SK-N-SH (cell line): ENCODE data around the gene PGP. TPM values are rescaled to one million over a fixed set of nuclear protein-coding genes. Genes with fewer than 3 reads are reported as not detected.

Source experiments
- CTCF ChIA-PET: fragments of 300-600, 350-600 bp; formaldehyde crosslinking; extraction: SDS; loops from one replicate; lab custom pipeline; 2021; lab: Yijun Ruan, JAX
- POLR2A ChIA-PET: fragments of 350-600 bp; sonication (Branson Sonifier 250); formaldehyde crosslinking; extraction: SDS; loops from one replicate; lab custom pipeline; 2020; ENCODE audit warnings: antibody characterized with exemption, inconsistent platforms; lab: Yijun Ruan, JAX
- DNase-seq: peaks from one replicate; pipeline ENCODE4 v3.0.0; 2012
- H2AFZ ChIP-seq: fragments of 200-600 bp; sonication (generic); 2 replicates; pipeline ENCODE4 v1.8.1; 2016; ENCODE audit warnings: antibody characterized with exemption, mild to moderate bottlenecking, low read depth
- H3F3A ChIP-seq: fragments of 200-600 bp; sonication (generic); replicated peaks from 2 replicates; pipeline ENCODE3; 2016; ENCODE audit warnings: antibody characterized with exemption, mild to moderate bottlenecking; ENCODE audit not compliant: insufficient read depth
- H3K27ac ChIP-seq, 2 experiments: fragments of 200-500 bp in 1 of 2; fragments of 200-600 bp in 1 of 2; sonication (Bioruptor generic) in 1 of 2; sonication (generic), shearing (Covaris generic) in 1 of 2; 2 replicates each; pipeline versions ENCODE4 v1.5.1 to v1.6.1; 2014 to 2016; ENCODE audit warnings: low read depth in 2 of 2, inconsistent platforms in 1 of 2, low read length in 1 of 2, mild to moderate bottlenecking in 1 of 2, mixed read lengths in 1 of 2
- H3K27me3 ChIP-seq: fragments of 200-600 bp; sonication (generic), shearing (Covaris generic); 2 replicates; pipeline ENCODE4 v1.6.1; 2016; ENCODE audit warnings: mixed run types; ENCODE audit not compliant: insufficient read depth
- H3K36me3 ChIP-seq, 2 experiments: fragments of 200-500 bp in 1 of 2; fragments of 200-600 bp in 1 of 2; sonication (Bioruptor generic) in 1 of 2; sonication (generic) in 1 of 2; replicated peaks in 1 of 2; 2 replicates each; pipeline versions ENCODE3 to v1.5.1; 2014 to 2016; ENCODE audit warnings: low read length in 1 of 2, mild to moderate bottlenecking in 1 of 2; ENCODE audit not compliant: insufficient read depth in 2 of 2, control insufficient read depth in 1 of 2
- H3K4me1 ChIP-seq, 2 experiments: fragments of 200-500 bp in 1 of 2; fragments of 200-600 bp in 1 of 2; sonication (Bioruptor generic) in 1 of 2; sonication (generic), shearing (Covaris generic) in 1 of 2; 2 replicates each; pipeline versions ENCODE4 v1.5.1 to v1.6.1; 2014 to 2016; ENCODE audit warnings: low read depth in 1 of 2, low read length in 1 of 2, mixed run types in 1 of 2; ENCODE audit not compliant: insufficient read depth in 2 of 2, control insufficient read depth in 1 of 2
- H3K4me2 ChIP-seq: fragments of 200-600 bp; sonication (generic), shearing (Covaris generic); 2 replicates; pipeline ENCODE4 v1.6.1; 2017; ENCODE audit warnings: mixed run types
- H3K4me3 ChIP-seq, 2 experiments: fragments of 200-500 bp in 1 of 2; fragments of 200-600 bp in 1 of 2; sonication (Bioruptor generic) in 1 of 2; sonication (generic), shearing (Covaris generic) in 1 of 2; 2 replicates each; pipeline versions ENCODE4 v1.5.1 to v1.8.1; 2014 to 2016; ENCODE audit warnings: low read depth in 2 of 2, inconsistent platforms in 1 of 2, low read length in 1 of 2, mild to moderate bottlenecking in 1 of 2, mixed read lengths in 1 of 2, moderate library complexity in 1 of 2
- H3K79me2 ChIP-seq: fragments of 200-600 bp; sonication (generic); 2 replicates; pipeline ENCODE4 v1.8.1; 2017; ENCODE audit warnings: mild to moderate bottlenecking; ENCODE audit not compliant: insufficient read depth
- H3K9ac ChIP-seq: fragments of 200-600 bp; sonication (generic); 2 replicates; pipeline ENCODE4 v1.6.1; 2017; ENCODE audit warnings: mixed run types
- H3K9me2 ChIP-seq: fragments of 200-600 bp; sonication (generic); 2 replicates; pipeline ENCODE4 v1.6.1; 2017; ENCODE audit warnings: mixed run types
- H3K9me3 ChIP-seq: fragments of 200-600 bp; sonication (generic); 2 replicates; pipeline ENCODE4 v1.6.1; 2017; ENCODE audit warnings: mixed run types, mild to moderate bottlenecking, moderate library complexity
- H4K20me1 ChIP-seq: fragments of 200-600 bp; sonication (generic); 2 replicates; pipeline ENCODE4 v1.6.1; 2017; ENCODE audit warnings: mild to moderate bottlenecking, mixed run types; ENCODE audit not compliant: insufficient read depth
- CHD2 ChIP-seq: fragments of 150-350 bp; IDR thresholded peaks from 2 replicates; pipeline ENCODE4 v1.6.1; 2018; ENCODE audit warnings: low read length; ENCODE audit not compliant: partially characterized antibody
- FOXM1 ChIP-seq: IDR thresholded peaks from 2 replicates; pipeline ENCODE4 v1.4.0; 2012; ENCODE audit warnings: low read depth, mild to moderate bottlenecking
- GABPA ChIP-seq: IDR thresholded peaks from 2 replicates; pipeline ENCODE4 v1.4.0; 2012; ENCODE audit warnings: low read depth, mild to moderate bottlenecking
- GATA2 ChIP-seq: sonication (generic); formaldehyde crosslinking; IDR thresholded peaks from 2 replicates; pipeline ENCODE4 v1.5.0; 2020; ENCODE audit warnings: mild to moderate bottlenecking, missing genetic modification reagents
- IRF3 ChIP-seq: fragments of 150-350 bp; IDR thresholded peaks from 2 replicates; pipeline ENCODE4 v1.6.1; 2016; ENCODE audit warnings: mild to moderate bottlenecking, low read depth, low read length
- MAX ChIP-seq: IDR thresholded peaks from 2 replicates; pipeline ENCODE4 v1.4.0; 2012; ENCODE audit warnings: low read depth
- MEF2A ChIP-seq: IDR thresholded peaks from 2 replicates; pipeline ENCODE4 v1.4.0; 2012; ENCODE audit warnings: low read depth, borderline replicate concordance
- RAD21 ChIP-seq: IDR thresholded peaks from 2 replicates; pipeline ENCODE4 v1.6.1; 2012; ENCODE audit warnings: mild to moderate bottlenecking, low read length
- RCOR1 ChIP-seq: fragments of 150-350 bp; IDR thresholded peaks from 2 replicates; pipeline ENCODE4 v1.6.1; 2017; ENCODE audit warnings: antibody characterized with exemption, low read length
- REST ChIP-seq: IDR thresholded peaks from 2 replicates; pipeline ENCODE4 v1.6.1; 2012; ENCODE audit warnings: mild to moderate bottlenecking, low read depth, low read length, moderate library complexity
- TAF1 ChIP-seq: IDR thresholded peaks from 2 replicates; pipeline ENCODE4 v1.6.1; 2012; ENCODE audit warnings: low read depth, mild to moderate bottlenecking, low read length, moderate library complexity, borderline replicate concordance
- USF1 ChIP-seq: IDR thresholded peaks from 2 replicates; pipeline ENCODE4 v1.4.0; 2012; ENCODE audit warnings: low read depth, borderline replicate concordance
- USF2 ChIP-seq: fragments of 150-350 bp; IDR thresholded peaks from 2 replicates; pipeline ENCODE4 v1.6.1; 2017; ENCODE audit warnings: antibody characterized with exemption, low read length, low read depth, borderline replicate concordance
- WGBS: methylation state at CpG from one replicate; pipeline ENCODE4 v1.1.6; 2017; ENCODE audit warnings: low lambda C conversion rate; 5-methylcytosine and 5-hydroxymethylcytosine counted together
- polyA plus RNA-seq, 3 experiments: library from polyadenylated mRNA; depleted of rRNA; stranded (reverse); fragments of >200 nt; gene quantifications; 2 replicates each; pipeline ENCODE4 v1.2.3, GENCODE V29; 2012

Gene PGP
- polyA plus RNA-seq, 1 of the 3 experiments (the other 2 are of a cell fraction): 10.3 TPM

GRCh38 chr16:2235234-2235651, 20.6 kb upstream of the PGP start:
- Histone ChIP-seq H3K4me3 (no peak overlapping the region), H3K9me3 (no peaks in the 10 kb centered on the region), H3K4me2 (no peak overlapping the region), H3K4me1 (peaks cover 0 to 3% of the 10 kb centered on the region in 2 experiments; a peak in 1 of 4 replicates), H3K27me3 (no peaks in the 10 kb centered on the region), H3K9me2 (no peaks in the 10 kb centered on the region), H3K36me3 (peaks cover 0 to 53% of the 10 kb centered on the region in 2 experiments), H3K9ac (no peak overlapping the region), H3F3A (peaks cover 6% of the 10 kb centered on the region), H3K27ac (no peak overlapping the region), H3K79me2 (no peaks in the 10 kb centered on the region), H2AFZ (no peak overlapping the region), H4K20me1 (no peaks in the 10 kb centered on the region)
- ChIA-PET POLR2A (interaction anchor here (0.5 kb wide), 1 partner anchor 16 kb away, joined by 3 read pairs; no protein-coding TSS in a partner anchor), CTCF (interaction anchor here (0.6 kb wide), 1 partner anchor 16 kb away, joined by 3 read pairs; the partner anchor contains the start of gene ECI1)
- peak; percentile 22 for DNase-seq
- TF ChIP-seq RAD21 (no peak), USF2 (no peak), REST (no peak), MAX (no peak), FOXM1 (no peak), GATA2 (CRISPR knock-in tag) (no peak), RCOR1 (no peak), GABPA (no peak), TAF1 (no peak), CHD2 (no peak), MEF2A (no peak), USF1 (no peak), IRF3 (no peak)
- 94% methylated on average over 28 of the region's 28 CpGs for WGBS
